ENCODE measurements around the gene ZDBF2.
"Not testable (repeated sequence)": the region's sequence is repeated elsewhere in the genome, so short reads cannot be mapped to it uniquely, and the experiment has no call there.

Gene ZDBF2

DNA sequence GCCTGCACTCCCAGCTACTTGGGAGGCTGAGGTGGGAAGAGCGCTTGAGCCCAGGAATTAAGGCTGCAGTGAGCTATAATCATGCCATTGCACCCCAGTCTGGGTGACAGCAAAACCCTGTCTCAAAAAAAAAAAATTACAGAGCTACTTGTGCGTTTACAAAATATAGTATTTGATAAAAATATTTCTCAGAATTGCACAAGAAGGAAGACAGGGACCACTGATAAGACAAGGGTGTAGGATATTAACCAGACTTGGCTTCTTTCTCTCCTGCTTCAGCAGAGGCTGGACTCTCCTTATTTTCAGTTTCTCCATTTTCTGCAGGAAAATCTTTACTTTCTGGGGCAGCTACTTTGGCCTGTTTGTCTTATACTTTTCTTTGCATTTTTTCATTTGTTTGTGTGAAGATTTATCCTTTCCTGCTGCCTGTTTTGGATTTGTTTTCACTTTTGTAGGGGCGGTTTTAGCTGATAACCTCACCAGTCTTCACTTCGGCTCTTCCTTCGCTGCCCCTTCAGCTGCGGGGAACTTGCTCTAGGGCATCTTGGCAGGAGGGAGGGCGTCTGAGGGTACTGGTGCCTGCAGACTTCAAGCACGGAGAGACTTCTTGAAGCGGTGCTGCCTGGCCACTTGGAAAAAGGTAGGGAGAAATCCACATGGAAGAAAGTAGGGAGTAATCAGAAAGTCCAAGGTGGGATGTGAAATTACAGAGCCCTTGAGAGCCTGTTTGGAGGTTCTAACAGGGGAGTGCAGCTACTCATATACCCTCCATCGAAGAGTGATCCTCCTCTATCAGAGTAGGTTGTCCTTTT lies 14.9 kb upstream of the ZDBF2 start:
- DNase-seq (ENCODE audit: low read depth in 2 of 2) = no peak

DNA sequence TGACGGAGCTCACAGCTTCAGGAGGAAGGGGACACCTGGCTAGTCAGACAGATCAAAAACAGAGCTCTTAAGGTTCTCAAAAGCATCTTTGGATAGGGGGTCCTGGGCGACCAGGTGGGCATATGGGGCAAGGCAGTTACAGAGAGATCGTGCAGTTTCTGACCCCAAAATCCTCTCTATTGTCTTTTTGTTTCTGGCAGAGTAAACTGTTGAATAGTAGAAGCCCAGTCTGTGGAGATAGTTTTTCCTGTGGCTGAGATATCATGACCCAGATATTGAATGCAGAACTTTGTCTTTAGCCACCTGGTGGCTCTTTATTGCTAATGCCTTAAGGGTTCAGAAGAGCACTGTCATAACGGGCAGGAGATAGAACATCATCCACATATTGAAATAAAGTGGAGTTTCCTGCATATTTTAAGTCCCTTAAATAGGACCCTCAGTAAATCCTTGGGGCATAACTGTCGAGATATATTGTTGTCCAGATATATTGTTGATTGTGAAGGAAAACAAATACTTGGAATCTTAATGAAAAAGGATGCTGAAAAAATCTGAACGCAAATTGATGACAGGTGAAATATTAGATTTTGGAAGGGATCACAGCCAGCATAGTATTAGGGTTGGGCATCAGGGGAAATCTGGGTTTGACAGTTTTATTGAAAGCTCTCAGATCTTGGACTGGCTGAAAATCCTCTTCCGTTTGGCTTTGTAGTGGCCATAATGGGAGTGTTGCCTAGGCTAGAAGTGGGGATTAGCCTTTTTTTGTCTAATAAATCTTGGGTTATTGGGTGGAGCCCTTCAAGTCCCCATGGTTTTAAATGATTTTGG lies 14.1 kb upstream of the ZDBF2 start:
- no peak for DNase-seq (ENCODE audit: low read depth in 2 of 2)

DNA sequence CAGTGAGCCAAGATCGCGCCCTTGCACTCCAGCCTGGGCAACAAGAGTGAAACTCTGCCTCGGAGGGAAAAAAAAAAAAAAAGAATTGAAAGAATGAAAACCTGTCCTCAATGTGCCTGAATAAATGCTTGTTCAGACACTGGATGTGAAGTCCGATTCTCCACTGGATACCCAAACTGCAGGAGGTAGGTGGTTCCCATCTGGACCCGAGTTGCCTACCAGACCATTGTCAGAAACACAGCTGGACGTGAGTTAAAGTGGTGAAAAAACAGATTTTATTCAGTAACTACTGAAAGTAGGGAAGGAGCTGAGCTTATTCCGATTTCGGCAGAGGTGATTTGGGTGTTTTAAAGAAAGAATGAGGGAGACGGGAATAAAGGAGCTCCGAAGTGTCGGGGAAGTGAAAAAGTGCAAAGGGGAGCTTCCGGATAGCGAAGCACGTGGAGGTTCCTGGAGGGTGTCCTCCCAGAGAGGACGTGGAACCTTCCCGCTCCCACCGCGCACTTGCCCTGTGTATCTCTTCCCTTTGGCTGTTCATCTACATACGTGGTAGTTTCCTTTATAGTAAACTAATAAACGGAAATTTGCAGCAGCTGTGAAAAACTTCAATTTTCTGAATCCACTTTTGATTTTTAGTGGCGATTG lies 10.4 kb upstream of the ZDBF2 start:
- DNase-seq (ENCODE audit: low read depth in 2 of 2) = no peak

DNA sequence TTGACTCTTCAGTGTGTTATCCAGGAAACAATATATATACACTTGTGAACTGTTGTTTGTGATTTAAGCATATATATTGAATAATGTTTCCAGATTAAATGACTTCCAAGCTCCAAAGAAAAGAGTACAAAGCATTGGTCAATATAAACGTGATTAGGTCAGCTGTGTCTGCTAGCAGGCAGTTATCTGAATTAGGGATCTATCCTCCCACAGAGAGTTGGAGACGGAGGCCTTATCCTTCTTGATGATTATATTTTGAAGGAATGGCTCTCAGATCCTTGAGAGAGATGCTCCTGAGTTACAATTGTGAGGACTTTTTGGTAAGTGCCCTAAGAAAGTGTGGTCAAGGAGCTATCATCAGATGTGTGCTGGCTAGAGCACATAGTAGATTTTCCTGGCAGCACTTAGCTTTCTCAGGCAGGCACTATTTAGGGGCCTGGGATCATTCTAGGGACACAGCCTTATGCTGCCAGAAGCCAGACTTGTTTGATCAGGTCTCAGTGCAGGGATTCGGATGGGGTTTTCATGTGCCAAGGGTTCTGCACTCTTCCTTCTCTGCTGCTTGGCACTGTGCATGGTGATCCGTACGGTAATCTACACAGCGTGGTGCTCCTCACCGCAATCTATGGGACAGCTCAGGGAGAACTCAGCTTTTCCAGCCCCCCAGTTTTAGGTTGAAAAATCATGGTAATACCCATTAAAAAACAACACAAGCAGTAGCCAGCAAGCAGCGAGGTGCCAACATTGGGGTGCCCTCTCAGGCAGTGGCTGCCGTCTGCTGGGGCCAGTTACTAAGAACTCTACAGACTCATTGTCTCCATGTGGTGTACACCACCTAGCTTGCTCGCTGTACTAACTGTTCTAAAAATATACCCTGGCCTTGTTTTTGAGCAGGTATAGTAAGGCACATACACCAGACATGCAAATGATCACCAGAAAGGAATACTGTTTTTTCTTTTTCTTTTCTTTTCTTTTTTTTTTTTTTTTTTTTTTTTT lies 8.0 kb upstream of the ZDBF2 start:
- DNase-seq (ENCODE audit: low read depth in 2 of 2) = no peak

DNA sequence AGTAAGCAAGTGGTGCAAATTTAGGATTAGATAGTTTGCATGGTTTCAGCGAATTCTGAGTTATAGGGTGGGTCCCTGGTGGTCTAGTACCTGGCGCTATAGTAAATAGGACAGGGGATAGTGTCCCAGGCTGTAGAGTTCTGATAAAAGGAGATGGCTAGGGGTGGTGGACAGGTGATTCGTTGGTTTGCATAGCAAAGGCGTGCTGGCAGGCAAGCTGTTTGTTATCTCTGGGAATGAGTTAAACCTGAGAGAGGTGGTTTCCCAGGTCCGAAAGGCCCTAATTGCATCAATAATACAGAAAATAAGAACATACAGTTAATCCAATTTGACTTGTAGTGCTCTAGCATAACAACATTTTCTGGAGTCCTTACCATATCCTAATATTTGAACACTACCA lies 6.9 kb upstream of the ZDBF2 start:
- no peak for DNase-seq (ENCODE audit: low read depth in 2 of 2)

DNA sequence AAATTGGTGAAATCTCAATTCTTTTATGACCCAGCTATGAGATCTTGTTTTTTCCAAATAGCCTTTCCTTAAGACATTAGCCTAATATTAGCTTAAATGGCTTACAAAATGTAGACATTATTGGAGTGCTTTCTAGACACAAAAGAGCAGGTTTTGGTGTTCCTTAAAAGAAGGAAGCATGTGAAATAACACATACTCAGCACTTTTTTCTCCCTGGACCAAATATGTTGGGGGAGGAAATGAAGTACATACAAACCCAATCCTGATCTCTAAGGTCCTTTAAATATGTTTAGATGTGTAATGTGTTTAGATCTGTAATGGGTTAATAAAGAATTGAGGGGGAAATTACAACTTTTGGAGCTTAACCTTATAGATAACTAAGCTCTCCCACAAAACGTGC lies 3.4 kb upstream of the ZDBF2 start:
- no peak for DNase-seq (ENCODE audit: low read depth in 2 of 2)

DNA sequence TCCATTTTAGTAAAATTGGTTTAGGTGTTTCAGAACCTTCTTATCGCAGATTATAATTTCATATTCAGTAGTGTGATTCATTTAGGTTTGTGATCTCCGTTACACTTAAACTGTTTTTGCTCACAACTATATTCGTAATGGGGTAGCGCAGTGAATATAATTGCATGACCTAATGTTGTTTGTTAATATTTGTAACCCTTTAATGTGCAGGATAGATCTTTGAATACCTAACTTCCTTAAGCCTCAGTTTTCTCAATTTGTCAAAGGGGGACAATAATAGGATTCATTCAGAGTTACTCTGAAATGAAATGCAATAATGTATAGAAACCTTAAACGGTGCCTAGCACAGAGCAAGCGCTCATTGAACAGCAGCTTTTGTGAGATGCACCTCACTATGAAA lies 558 bp upstream of the ZDBF2 start:
- DNase-seq (ENCODE audit: low read depth in 2 of 2) = no peak

DNA sequence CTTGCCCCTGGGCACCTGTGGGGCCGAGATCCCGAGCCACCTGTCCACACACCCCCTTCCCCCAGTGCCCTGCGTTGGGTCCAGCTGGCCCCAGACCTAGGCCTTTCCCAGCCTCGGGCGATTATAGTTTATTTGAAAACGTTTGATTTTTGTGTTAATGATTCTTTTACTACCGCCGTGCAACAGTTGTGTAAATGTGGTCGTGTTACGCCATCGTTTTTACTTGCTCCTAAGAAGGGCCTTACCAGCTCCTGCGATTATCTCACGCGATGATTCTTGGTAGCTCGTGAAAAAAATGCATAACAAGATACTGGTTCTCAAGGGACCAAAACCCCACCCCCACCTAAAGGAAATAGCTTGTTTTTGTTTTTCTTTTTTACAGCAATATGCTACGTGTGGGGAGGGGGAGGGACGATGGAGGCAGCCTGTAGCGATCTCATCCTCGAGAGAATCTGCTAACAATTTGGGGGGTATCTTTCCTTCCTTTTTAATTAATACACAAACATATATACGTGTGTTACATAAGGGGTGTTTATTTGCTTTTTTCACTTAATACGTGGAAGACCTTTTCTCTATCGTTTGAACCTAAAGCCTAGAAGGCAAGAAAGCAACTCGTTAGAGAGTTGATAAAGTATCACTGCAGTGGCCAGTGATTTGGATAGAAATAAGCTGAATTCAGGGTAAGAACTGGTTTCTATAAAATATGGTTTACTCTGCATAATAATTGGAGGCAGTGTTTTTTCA lies 1.0 kb downstream of the ZDBF2 start:
- DNase-seq (ENCODE audit: low read depth in 2 of 2) = no peak

DNA sequence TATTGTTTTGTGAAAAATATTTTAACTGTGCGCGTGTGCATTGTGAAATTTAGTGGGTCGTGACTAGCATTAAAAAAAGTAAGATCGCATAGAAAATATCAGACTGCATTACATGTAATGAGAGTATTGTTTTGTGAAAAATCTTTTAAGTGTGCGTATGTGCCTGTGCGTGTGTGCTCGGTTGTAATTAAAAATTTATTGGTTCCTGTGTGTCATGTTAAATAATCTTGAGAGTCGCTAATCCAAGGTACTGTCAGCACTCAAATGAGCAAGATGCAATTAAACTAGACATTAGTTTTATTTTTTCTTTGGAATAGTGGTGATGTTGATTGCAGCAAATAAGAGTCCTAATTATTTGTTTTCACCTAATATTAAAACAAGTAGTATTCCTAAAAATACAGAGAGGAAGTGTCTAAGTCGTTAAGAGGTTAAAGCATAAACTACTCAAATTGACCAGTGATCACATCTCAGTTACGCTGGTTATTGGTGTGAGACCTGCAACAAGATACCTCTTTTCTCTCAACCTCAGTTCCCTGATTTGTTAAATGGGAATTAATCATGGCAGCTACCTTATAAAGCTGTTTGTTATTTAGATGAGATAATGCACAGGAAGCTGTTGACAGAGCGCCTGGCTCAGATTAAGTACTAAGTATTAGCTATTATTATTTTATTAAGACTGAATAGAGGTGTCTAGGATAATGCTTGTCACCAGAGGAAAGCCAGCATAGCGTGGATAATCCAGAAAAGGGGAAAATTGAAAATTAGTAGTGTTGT lies 1.9 kb downstream of the ZDBF2 start:
- no peak for DNase-seq (ENCODE audit: low read depth in 2 of 2)

DNA sequence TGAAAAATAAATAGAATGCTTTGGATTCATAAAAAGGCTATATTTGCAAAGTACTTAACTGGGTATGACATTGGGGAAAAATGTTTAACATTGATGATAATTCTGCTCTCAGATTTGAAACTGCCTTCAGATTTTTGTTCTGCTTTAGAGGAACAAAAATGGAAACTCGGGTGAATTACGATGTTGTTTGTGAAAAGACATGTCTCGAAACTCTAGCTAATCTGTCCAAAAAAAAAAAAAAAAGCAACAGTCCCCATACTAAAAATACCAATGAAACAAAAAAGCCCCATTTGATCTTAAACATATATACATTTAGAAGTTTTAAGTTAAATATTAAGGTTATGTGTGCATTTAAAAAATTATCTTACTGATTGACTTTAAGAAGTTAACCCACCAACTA lies 3.0 kb downstream of the ZDBF2 start:
- DNase-seq (ENCODE audit: low read depth in 2 of 2) = no peak

DNA sequence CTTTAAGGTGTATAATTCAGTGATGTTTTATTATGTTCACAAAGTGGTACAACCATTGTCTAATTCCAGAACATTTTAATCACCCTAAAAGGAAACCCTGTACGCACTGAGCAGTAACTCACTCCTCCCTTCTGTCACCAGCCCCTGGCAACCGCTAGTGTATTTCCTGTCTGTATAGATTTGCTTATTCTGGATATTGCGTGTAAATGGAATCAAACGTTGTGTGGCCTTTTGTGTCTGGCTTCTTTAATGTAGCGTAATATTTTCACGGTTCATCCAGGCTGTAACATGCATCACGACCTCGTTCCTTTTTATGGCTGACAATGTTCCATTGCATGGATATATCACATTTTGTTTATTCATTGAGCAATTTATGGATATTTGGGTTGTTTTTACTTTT lies 8.3 kb downstream of the ZDBF2 start:
- DNase-seq (ENCODE audit: low read depth in 2 of 2) = no peak

DNA sequence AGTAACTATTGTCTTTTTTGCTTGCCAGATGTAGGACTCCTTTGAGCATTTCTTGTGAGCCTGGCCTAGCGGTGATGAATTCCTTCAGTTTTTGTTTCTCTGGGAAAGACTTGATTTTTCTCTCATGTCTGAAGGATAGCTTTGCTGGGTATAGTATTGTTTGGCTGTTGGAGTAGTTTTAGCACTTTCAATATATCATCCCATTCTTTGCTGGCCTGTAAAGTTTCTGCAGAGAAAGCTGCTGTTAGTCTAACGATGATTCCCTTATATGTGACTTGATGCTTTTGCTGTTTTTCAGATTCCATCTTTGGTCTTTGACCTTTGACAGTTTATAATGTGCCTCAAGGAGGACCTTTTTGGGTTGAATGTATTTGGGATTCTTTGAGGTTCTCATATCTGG lies 12.7 kb downstream of the ZDBF2 start:
- DNase-seq (ENCODE audit: low read depth in 2 of 2) = no peak

DNA sequence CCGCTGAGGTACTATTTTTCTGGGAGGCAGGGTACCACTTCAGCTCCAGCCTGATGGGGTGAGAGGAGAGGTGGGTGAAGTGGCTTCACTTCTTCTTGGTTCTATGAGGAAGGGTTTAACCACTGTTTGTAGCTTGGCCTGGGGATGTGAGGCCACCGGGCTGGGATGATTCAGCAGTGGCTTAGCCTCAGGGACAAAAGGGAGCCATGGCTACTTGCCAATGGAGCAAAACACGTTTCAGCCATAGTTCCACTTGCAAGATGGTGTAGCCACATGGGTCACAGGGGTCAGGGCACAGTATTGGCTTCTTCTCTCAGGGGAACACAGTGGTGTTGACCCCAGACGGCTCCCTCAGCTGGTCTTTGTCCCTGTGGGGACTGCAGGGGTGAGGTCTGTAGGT lies 14.9 kb downstream of the ZDBF2 start:
- no peak for DNase-seq (ENCODE audit: low read depth in 2 of 2)

DNA sequence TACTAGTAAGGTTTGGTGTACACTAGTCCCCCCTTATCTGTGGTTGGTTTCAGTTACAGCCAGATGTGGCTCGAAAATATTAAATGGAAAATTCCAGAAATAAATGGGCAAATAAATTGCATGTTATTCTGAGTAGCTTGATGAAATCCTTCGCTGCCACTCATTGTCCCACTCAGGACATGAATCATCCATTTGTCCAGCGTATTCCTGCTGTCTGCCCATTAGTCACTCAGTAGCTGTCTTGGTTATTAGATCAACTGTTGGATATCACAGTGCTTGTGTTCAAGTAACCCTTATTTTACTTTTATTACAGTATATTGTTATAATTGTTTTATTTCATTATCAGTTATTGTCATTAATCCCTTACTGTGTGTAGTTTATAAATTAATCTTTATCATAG lies 21.7 kb downstream of the ZDBF2 start:
- no peak for DNase-seq (ENCODE audit: low read depth in 2 of 2)

DNA sequence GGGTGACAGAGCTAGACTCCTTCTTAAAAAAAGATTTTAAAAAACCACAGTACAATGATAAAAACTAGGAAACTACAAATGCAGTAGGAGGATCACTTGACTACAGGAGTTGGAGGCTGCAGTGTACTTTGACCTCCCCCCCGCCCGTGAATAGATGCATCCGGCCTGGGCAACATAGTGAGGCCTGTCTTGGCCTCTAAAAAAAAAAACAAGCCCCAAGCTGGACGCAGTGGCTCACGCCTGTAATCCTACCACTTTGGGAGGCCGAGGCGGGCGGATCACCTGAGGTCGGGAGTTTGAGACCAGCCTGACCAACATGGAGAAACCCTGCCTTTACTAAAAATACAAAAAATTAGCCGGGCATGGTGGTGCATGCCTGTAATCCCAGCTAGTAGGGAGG lies 25.1 kb downstream of the ZDBF2 start:
- not testable (repeated sequence) for DNase-seq (ENCODE audit: low read depth in 2 of 2)

DNA sequence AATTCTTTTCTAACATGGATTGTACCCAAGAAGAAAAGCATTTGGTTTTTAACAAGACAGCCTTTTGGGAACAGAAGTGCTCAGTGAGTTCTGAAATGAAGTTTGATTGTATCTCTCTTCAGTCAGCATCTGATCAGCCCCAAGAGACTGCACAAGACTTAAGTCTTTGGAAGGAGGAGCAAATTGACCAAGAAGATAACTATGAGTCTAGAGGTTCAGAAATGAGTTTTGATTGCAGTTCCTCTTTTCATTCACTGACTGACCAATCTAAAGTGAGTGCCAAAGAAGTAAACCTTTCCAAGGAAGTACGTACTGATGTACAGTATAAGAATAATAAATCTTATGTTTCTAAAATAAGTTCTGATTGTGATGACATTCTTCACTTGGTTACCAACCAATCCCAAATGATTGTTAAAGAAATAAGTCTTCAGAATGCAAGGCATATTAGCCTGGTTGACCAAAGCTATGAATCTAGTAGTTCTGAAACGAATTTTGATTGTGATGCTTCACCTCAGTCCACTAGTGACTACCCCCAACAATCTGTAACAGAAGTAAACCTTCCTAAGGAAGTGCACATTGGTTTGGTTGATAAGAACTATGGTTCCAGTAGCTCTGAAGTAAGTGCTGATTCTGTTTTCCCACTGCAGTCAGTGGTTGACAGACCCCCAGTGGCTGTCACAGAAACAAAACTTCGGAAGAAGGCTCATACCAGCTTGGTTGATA lies 31.2 kb downstream of the ZDBF2 start:
- DNase-seq (ENCODE audit: low read depth in 2 of 2) = no peak

DNA sequence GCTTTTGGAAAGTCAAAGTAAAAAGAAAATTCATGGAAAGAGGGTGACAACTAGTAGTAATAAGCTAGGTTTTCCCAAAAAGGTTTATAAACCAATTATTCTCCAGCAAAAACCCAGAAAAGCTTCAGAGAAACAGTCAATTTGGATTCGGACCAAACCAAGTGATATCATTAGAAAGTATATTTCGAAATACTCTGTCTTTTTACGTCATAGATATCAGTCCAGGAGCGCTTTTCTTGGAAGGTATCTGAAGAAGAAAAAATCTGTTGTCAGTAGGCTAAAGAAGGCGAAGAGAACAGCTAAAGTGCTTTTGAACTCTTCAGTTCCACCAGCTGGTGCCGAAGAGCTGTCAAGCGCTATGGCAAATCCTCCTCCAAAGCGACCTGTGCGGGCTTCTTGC lies 36.6 kb downstream of the ZDBF2 start:
- no peak for DNase-seq (ENCODE audit: low read depth in 2 of 2)

DNA sequence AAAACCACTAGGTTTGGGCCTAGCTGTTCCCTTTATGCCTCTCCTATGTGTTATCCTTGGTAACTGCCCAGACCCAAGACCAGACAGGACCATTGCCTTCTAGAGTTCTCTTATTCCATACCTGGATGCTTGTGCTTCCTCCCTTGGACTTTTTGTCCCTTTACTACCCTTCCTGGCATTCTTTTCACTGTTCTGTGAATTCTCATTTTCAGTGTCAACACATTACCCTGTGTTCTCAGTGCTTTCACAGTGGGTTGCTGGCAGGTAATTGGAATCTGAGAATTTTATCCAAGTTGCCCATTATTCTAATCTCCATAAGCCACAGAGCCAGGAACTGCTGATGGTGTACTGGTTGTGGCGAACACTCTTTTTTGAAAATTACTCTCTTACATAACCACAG lies 41.7 kb downstream of the ZDBF2 start:
- DNase-seq (ENCODE audit: low read depth in 2 of 2) = no peak

DNA sequence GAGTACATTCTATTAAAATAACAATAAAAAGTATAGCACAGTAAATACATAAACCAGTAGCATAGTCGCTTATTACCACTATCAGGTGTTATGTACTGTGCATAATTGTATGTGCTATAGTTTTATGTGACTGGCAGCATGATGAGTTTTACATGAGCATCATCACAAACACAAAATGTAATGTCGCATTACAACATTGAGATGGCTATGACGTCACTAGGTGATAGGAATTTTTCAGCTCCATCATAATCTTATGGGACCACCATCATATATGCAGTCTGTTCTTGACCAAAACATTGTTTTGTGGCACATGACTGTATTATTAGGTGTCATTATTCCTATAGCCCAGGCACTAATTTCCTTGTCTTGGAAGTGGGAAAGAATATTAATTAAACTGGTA lies 48.6 kb downstream of the ZDBF2 start:
- DNase-seq (ENCODE audit: low read depth in 2 of 2) = no peak
